ENCODE data around the gene GPRC5C. TPM values are rescaled to one million over a fixed set of nuclear protein-coding genes. Genes with fewer than 3 reads are reported as not detected.

Gene GPRC5C
- total and polyA plus RNA-seq, 2 of the 13 experiments (the other 11 are each of a cell fraction or from before 2014, with no cell fraction given), result 85.6 to 300 TPM

DNA sequence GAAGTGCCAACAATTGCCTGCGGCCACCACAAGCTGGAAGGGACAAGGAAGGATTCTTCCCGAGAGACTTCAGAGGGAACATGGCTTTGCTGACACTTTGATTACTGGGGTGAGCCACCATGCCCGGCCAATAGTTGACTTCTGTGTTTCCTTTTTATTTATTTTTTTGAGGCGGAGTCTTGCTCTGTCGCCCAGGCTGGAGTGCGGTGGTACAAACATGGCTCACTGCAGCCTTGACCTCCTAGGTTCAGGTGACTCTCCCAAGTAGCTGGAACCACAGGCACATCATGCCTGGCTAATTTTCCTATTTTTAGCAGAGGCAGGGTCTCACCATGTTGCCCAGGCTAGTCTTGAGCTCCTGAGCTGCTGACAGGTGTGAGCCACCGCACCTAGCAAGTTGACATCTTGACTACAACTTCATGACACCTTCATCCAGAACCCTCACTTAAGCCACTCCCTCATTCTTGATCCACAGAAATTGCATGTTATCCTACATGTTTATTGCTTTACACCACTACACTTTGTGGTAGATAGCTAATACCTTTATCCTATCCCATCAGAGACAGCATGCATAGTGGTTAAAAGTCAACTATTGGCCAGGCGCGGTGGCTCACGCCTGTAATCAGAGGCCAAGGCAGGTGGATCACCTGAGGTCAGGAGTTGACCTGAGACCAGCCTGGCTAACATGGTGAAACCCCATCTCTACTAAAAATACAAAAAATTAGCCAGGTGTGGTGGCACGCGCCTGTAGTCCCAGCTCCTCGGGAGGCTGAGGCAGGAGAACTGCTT is 16.1 kb upstream of the GPRC5C start:
- DNase-seq (ENCODE audit: low spot score) (no peak), FAIRE-seq (no peak), ATAC-seq (no peak)
- Histone ChIP-seq H3K4me3 (replicated peaks in 1 of 3; ENCODE audit: insufficient read depth in 1 of 3, low read depth in 2 of 3, low read length in 3 of 3) (peak overlapping the region in 1 of 3 experiments; percentile 19; a peak in 1 of 6 replicates), H3K27me3 (ENCODE audit: control insufficient read depth in 1 of 2, insufficient read depth in 2 of 2, low read length in 2 of 2) (peaks cover 0 to 7% of the 10 kb centered on the region in 2 experiments; a peak in 1 of 5 replicates), H3K9ac (ENCODE audit: insufficient read depth, low read depth, low read length) (no peak overlapping the region), H3K9me3 (ENCODE audit: low read length) (no peaks in the 10 kb centered on the region), H3K4me2 (ENCODE audit: low read depth, low read length) (peak overlapping the region; percentile 31; the same call in 1 of the 2 replicates), H3K27ac (ENCODE audit: extremely low read length, insufficient read depth, low read length) (no peak overlapping the region), H4K20me1 (ENCODE audit: insufficient read depth, low read length) (no peaks in the 10 kb centered on the region), H2AFZ (ENCODE audit: low read length) (no peak overlapping the region), H3K4me1 (ENCODE audit: insufficient read depth, low read length) (peaks cover 81% of the 10 kb centered on the region), H3K36me3 (replicated peaks in 1 of 2; ENCODE audit: control insufficient read depth in 1 of 2, insufficient read depth in 2 of 2, low read length in 2 of 2) (no peaks in the 10 kb centered on the region), H3K79me2 (ENCODE audit: insufficient read depth, low read length) (no peaks in the 10 kb centered on the region)
- POLR2A ChIA-PET, result interaction anchor here (1.2 to 4.8 kb wide), 6 partner anchors 9 to 38 kb away, joined by 3 to 159 read pairs (median 16); partner anchors contain the start of gene GPRC5C
- intact Hi-C loops (cut with micrococcal nuclease; ENCODE audit: unreplicated experiment), result no loop called here
- CTCF ChIA-PET (ENCODE audit: low intra/inter-chr PET ratio, low total read pairs), result interaction anchor here (0.7 kb wide), 1 partner anchor 42 kb away, joined by 3 read pairs; no protein-coding TSS in a partner anchor
- in situ Hi-C loops (cut with HindIII; ENCODE audit: extremely low pct_ligation_motif_present, low pct_unique_long_range_greater_than_20kb), result no loop called here
- 49% methylated on average over 13 of the region's 13 CpGs for WGBS (ENCODE audit: low lambda C conversion rate)
- no TSS peak for BruUV-seq (replicated peaks)
- peak; percentile 38; the same call in 1 of the 2 replicates for TF ChIP-seq ZNF121 (CRISPR knock-in tag; IDR thresholded peaks at IDR 0.05)
- 0 out of 2 replicates have a peak, but pooled peaks have one; percentile 35 for TF ChIP-seq ZNF644 (CRISPR knock-in tag; IDR thresholded peaks at IDR 0.05; ENCODE audit: low read depth)
- peak; percentile 45; the same call in 1 of the 2 replicates for TF ChIP-seq NR2F6 (IDR thresholded peaks at IDR 0.05)
- peak; percentile 73; the same call in 1 of the 2 replicates for TF ChIP-seq NR2F6 (CRISPR knock-in tag; IDR thresholded peaks at IDR 0.05)
- no peak for TF ChIP-seq PHF8 (CRISPR knock-in tag; IDR thresholded peaks at IDR 0.05)
- peak; percentile 33; the same call in 1 of the 2 replicates for TF ChIP-seq GATAD2A (CRISPR knock-in tag; IDR thresholded peaks at IDR 0.05)
- TF ChIP-seq, protein P1, sequence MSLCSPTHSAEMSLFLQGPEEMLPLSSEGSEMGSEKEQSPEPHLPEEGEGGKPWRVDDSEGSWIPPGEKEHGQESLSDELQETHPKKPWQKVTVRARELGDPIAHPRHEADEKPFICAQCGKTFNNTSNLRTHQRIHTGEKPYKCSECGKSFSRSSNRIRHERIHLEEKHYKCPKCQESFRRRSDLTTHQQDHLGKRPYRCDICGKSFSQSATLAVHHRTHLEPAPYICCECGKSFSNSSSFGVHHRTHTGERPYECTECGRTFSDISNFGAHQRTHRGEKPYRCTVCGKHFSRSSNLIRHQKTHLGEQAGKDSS (CRISPR knock-in tag; IDR thresholded peaks at IDR 0.05; ENCODE audit: borderline replicate concordance, low read depth), result 0 out of 2 replicates have a peak, but pooled peaks have one; percentile 56
- TF ChIP-seq NR2F2 (IDR thresholded peaks at IDR 0.05; ENCODE audit: borderline replicate concordance, low read depth), result no peak
- peak; percentile 67 for TF ChIP-seq RARA (CRISPR knock-in tag; IDR thresholded peaks at IDR 0.05)
- TF ChIP-seq NR2F1 (CRISPR knock-in tag; IDR thresholded peaks at IDR 0.05), result peak; percentile 34 to 41; a peak in 1 of 4 replicates
- TF ChIP-seq ZNF441 (CRISPR knock-in tag; IDR thresholded peaks at IDR 0.05; ENCODE audit: borderline replicate concordance), result peak; percentile 100
- TF ChIP-seq, protein P2, sequence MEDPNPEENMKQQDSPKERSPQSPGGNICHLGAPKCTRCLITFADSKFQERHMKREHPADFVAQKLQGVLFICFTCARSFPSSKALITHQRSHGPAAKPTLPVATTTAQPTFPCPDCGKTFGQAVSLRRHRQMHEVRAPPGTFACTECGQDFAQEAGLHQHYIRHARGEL (CRISPR knock-in tag; IDR thresholded peaks at IDR 0.05), result no peak
- TF ChIP-seq ZNF350 (CRISPR knock-in tag; IDR thresholded peaks at IDR 0.05; ENCODE audit: borderline replicate concordance, low read depth), result no peak
- 0 out of 2 replicates have a peak, but pooled peaks have one; percentile 15 for TF ChIP-seq FOSL2 (CRISPR knock-in tag; IDR thresholded peaks at IDR 0.05)
- TF ChIP-seq, protein P3, sequence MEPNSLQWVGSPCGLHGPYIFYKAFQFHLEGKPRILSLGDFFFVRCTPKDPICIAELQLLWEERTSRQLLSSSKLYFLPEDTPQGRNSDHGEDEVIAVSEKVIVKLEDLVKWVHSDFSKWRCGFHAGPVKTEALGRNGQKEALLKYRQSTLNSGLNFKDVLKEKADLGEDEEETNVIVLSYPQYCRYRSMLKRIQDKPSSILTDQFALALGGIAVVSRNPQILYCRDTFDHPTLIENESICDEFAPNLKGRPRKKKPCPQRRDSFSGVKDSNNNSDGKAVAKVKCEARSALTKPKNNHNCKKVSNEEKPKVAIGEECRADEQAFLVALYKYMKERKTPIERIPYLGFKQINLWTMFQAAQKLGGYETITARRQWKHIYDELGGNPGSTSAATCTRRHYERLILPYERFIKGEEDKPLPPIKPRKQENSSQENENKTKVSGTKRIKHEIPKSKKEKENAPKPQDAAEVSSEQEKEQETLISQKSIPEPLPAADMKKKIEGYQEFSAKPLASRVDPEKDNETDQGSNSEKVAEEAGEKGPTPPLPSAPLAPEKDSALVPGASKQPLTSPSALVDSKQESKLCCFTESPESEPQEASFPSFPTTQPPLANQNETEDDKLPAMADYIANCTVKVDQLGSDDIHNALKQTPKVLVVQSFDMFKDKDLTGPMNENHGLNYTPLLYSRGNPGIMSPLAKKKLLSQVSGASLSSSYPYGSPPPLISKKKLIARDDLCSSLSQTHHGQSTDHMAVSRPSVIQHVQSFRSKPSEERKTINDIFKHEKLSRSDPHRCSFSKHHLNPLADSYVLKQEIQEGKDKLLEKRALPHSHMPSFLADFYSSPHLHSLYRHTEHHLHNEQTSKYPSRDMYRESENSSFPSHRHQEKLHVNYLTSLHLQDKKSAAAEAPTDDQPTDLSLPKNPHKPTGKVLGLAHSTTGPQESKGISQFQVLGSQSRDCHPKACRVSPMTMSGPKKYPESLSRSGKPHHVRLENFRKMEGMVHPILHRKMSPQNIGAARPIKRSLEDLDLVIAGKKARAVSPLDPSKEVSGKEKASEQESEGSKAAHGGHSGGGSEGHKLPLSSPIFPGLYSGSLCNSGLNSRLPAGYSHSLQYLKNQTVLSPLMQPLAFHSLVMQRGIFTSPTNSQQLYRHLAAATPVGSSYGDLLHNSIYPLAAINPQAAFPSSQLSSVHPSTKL (CRISPR knock-in tag; IDR thresholded peaks at IDR 0.05), result 0 out of 2 replicates have a peak, but pooled peaks have one; percentile 10
- peak; percentile 19; the same call in 1 of the 2 replicates for TF ChIP-seq SAP130 (CRISPR knock-in tag; IDR thresholded peaks at IDR 0.05; ENCODE audit: low read depth)
- no peak for TF ChIP-seq ZNF652 (CRISPR knock-in tag; IDR thresholded peaks at IDR 0.05; ENCODE audit: borderline replicate concordance, low read depth)
- peak; percentile 36; the same call in 1 of the 2 replicates for TF ChIP-seq NR2C2 (CRISPR knock-in tag; IDR thresholded peaks at IDR 0.05; ENCODE audit: borderline replicate concordance)
- peak; percentile 32; the same call in 1 of the 2 replicates for TF ChIP-seq RXRB (CRISPR knock-in tag; IDR thresholded peaks at IDR 0.05; ENCODE audit: borderline replicate concordance)

All from HepG2 (cell line).